Measurements from ENCODE around the gene DCUN1D2.

Gene DCUN1D2

DNA sequence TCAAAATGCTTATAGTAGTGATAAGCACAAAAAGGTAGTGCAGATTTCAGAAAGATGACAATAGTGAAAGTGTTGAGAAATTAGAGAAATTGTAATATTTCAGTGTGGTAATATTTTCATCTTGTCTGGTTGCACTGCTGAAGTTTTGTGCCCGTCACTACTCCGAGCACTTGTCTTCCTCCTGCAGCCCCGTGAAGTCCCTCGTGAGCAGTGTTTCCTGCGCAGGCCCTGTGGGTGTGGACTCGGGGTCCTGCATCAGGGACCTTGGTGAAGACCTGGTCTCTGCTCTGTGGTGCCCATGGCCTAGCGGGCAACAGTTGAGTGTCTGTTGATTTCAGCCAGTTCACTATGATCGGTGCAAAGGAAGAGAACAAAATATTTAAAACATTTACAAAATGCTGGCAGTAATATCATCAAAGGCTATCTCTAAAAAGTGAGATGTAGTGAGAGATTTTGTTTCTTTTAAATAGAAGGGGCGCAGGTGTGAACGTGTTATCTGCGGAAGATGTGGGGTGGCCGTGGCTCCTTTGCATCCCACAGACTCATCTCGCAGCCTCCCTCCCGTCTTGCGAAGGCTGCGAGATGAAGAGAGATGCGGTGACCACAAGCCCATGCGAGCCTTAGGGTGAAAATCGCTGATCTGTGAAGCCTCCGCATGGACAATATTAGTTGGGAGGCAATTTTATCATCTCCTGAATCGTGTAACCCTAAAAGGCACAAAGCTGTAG, 27.7 kb upstream of the DCUN1D2 start:
- DNase-seq: no peak

DNA sequence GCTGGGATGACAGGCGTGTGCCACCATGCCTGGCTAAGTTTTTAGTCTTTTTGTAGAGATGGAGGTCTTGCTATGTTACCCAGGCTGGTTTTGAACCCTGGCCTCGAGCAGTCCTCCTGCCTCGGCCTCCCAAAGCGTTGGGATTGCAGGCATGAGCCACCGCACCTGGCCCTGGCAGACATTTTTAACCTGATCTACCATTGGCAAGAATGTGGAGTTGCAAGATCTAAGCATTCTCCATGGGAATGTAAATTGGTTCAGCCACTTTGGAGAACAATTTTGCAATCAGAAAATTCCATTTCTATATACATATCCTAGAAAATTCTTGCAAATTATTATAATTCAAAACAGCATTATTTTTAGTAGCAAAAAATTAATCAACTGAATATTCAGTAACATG, 24.3 kb upstream of the DCUN1D2 start:
- no peak for DNase-seq

DNA sequence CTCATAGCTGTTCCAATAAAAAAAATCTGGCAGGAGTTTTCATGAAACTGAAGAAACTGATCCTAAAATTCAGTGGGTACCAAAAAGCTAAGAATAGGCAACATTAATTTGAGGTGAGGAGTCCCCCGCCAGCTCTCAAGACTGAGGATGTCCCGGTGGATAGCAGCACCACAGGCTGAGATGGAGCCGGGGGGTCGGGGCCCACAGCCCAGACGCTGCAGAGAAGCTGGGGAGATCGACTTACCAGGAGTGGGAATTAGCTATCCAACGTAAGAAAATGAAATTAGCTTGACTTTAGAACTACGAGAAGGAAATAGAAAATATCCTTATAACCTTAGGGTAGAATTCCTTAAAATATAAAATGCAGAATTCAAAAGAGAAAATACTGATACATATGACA, 23.2 kb upstream of the DCUN1D2 start:
- DNase-seq: no peak

DNA sequence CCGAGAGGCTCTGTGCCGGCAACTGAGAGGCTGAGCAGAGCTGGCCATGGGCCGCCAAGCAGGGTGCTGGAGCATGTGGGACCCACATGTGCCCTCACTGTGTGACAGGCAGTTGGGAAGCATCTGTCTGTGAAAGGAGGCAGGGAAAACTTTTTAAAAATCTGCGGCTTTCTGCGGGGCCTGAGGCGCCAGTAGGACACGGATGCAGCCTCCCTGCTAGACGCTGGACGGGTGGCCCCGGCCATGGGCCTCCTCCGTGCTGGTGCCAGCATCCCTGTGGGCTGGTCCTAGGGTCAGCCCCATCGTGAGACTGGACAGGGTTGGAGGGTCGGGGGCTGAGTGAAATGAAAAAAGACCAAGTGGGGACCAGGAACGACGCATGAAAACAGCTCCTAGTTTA, 20.9 kb upstream of the DCUN1D2 start:
- no peak for DNase-seq

DNA sequence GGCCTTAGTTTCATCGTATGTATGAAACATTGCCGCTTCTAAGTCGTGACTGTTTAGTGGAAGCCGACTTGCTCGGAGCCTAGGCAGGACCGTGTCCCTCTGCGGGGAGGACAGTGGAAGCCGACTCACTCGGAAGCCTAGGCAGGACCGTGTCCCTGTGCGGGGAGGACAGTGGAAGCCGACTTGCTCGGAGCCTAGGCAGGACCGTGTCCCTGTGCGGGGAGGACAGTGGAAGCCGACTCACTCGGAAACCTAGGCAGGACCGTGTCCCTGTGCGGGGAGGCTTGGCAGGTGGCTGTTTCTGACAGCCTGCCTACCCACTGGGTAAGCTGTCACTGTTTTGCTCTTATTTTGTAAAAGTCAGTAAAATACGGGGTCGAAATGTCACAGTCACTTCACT, 20.4 kb upstream of the DCUN1D2 start:
- DNase-seq: no peak

DNA sequence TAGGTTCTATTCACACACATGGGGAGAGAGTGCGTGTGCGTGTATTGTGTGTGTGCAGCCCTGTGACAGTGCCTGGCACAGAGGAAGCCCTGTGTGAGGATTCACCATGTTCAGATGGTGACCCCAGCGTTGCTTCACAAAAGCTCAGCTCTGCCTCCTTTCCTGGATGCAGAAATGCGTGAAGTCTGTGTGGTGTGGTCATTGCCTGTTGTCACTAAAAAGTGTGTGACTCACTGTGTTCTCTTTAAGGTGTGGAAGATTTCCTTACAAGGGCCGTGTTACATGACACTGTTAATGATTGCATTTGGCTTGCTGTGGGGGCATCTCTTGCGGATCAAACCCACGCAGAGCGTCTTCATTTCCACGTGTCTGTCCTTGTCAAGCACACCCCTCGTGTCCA, 19.5 kb upstream of the DCUN1D2 start:
- no peak for DNase-seq

DNA sequence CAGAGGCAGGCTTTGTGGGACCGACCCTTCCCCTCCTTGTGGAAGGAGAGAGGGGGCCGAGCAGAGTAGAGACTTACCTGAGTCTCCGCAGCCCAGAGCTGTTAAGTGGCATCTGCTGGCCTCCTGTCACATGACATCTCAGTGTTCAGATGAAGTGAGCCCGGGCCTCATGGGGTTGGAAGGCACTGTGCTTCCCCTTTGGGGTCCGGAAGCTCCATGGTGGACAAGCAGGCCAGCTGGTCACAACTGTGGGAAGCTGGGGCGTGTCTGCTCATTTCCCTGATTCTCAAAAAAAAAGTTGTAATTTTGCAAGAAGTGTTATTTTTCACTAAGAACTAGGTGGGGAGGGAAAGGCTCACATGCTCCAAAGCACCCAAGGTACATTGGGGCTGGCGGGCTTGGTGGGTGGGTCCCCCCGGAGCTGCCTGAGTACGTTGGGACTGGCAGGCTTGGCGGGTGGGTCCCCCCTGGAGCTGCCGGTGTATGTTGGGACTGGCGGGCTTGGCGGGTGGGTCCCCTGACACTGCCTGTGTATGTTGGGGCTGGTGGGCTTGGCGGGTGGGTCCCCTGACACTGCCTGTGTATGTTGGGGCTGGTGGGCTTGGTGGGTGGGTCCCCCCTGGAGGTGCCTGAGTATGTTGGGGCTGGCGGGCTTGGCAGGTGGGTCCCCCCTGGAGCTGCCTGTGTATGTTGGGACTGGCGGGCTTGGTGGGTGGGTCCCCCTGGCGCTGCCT, 18.2 kb upstream of the DCUN1D2 start:
- DNase-seq: no peak

DNA sequence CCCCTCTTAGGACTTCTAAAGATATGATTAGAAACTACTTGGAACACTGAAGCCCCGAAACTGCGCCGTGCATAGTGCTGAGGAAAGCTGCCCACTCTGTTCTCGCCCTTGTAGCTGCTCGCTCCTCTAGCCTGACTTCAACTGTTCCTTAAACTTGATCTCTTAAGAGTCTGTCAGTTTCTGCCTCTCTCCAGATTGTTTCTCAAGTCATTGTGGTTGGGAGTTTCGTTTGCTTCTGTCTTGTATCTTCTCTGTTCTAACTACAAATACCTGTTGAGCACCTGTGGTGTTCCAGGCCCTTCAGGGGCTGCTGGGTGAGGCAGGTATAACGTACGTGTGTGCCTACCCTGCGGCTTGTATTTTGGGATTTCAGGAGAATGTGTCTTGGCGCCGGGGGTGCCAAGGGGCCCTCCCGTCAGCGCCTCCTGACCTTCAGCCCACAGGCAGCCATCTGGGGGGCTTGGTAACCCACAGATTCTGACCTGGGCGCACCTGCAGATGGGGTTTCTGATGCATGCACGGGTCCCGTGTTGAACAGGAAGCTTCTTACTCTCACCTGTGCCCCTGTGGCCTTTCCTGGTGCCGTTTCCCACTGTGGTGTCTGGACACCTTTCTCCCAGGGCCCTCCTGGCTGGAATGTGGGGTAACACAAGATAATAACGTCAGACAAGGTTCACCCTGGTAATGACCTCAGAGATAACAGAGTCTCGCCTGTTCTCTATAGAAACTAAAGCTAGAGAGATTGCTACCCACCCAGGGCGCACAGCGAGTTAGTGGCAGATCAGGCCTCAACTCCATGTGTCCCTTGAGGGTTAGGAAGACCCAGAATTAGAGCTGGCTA, 17.2 kb upstream of the DCUN1D2 start:
- no peak for DNase-seq

DNA sequence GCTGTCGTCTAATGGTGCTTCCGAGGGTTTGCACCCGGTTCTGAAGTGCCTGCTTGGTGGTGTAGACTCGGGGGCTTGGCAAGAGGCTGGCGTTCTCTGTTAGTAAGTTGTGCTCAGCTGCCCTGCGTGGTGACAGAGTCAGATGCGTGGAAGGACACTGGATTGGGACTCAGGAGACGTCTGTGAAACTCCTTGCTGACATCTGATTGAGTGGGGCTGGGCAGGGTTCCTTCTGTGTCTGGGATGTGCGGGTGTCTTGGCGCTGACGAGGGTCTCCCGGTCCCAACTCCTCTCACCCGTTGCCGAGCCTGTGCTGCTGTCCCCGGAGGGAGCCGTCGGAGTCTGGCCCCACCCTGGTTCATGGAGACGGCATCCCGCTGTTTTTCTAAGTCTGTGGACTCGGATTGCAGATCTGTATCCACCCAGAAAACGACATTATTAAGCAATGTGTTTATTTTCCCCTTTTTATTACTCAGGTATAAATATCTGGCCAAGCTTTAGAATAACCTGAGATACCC, 16.4 kb upstream of the DCUN1D2 start:
- no peak for DNase-seq

DNA sequence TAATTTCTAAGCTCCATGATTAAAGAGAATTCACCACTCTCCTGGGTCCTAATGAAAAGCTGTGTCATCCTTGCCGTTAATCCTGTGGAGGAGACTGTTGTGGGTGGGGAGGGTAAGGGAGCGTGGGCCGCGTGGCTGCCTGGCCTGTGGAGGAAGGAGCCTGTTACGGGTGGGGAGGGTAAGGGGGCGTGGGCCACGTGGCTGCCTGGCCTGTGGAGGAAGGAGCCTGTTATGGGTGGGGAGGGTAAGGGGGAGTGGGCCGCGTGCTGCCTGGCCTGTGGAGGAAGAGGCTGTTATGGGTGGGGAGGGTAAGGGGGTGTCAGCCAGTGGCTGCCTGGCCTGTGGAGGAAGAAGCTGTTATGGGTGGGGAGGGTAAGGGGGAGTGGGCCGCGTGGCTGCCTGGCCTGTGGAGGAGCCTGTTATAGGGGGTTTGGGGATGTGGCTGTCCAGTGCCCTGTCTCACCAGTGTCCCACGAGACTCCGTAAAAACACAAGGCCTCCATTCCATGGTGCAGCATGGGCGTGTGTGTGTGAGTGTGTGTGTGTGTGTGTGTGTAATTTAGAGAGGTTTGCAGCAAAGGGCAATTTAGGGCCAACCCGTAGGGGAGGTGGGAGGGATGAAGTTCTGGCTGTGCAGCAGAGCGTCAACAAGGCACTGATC, 15.6 kb upstream of the DCUN1D2 start:
- DNase-seq: no peak

DNA sequence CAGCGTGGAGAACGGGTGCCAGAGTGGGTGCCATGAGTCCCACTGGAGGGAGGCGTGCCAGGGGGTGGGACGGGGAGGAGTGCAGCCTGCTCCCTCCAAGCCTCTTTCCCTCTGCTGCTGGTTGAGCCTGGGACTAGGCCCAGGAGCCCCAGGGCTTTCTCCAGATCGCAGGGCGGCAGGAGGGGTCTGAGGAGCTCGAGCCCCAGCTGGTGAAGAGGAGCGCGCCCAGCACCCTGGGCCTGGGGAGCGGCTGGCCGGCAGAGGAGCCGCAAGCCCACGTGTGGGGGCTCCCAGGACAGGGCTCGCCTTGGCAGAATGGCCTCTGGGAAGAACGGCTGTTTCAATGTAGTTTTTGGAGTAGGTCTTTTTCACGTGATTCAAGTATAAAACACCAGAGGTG, 12.2 kb upstream of the DCUN1D2 start:
- DNase-seq: no peak

DNA sequence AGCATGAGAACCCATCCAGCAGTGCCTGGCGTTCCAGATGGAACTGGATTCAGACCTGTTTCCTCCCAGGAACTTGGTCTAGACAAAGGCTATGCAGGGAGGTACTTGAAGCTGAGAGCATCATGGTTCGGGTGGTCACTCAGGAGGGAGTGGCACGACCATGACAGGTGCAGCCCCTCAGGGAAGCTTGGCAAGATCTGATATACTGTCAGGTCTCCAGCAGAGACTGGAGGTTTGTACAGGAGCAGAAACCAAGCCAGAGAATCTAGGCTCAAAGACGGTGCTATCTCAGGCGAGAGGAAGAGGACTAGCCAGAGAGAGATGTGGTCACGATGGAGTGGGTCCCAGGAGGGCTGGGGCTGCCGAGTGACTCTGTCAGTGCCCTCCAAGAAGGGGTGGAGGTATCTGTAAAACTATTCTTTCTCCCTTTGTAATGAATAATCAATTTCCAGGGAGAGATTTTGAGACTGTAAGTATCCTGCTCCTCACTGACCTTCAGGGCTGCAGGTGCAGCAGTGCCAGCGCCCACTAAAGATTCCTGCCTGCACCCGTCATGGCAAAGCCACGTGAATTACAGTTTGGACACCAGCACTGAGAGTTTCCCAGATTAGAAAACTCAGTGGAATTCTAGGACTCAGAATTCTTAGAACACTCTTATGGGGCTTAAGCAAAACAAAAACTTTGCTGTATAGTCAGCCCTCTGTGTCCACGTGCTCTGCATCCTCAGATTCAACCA, 10.2 kb upstream of the DCUN1D2 start:
- DNase-seq: no peak

DNA sequence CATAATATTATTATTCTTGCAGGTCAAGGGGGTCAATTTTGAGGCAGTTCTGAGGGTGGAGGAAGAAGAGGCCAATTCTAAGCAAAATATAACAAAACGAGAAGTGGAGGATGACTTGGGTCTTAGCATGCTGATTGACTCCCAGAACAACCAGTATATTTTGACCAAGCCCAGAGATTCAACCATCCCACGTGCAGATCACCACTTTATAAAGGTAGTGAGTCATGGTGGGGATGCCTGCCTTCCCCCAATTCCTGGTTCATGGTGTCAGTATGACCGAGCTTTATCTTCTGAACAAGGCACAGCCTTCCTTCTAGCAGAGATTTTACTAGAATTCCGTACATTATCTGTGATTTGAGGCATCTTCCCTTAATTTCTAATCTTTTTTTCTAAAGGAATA, 9.4 kb upstream of the DCUN1D2 start:
- no peak for DNase-seq

DNA sequence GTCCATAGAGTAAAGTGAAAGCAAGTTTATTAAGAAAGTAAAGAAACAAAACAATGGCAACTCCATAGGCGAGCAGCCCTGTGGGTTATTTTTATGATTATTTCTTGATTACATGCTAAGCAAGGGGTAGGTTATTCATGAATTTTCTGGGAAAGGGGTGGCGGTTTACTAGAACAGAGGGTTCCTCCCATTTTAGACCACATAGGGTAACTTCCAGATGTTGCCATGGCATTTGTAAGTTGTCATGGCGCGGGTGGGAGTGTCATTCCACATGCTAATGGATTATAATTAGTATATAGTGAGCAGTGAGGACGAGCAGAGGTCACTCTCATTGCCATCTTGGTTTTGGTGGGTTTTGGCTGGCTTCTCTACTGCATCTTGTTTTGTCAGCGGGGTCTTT, 8.4 kb upstream of the DCUN1D2 start:
- no peak for DNase-seq

DNA sequence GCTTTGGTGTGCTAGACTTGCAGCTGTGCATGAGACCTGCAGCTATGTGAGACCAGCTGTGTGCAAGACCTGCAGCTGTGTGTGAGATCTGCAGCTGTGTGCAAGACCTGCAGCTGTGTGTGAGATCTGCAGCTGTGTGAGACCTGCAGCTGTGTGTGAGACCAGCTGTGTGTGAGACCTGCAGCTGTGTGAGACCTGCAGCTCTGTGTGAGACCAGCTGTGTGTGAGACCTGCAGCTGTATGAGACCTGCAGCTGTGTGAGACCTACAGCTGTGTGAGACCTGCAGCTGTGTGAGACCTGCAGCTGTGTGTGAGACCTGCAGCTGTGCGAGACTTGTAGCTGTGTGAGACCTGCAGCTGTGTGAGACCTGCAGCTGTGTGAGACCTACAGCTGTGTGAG, 6.7 kb upstream of the DCUN1D2 start:
- DNase-seq: no peak

DNA sequence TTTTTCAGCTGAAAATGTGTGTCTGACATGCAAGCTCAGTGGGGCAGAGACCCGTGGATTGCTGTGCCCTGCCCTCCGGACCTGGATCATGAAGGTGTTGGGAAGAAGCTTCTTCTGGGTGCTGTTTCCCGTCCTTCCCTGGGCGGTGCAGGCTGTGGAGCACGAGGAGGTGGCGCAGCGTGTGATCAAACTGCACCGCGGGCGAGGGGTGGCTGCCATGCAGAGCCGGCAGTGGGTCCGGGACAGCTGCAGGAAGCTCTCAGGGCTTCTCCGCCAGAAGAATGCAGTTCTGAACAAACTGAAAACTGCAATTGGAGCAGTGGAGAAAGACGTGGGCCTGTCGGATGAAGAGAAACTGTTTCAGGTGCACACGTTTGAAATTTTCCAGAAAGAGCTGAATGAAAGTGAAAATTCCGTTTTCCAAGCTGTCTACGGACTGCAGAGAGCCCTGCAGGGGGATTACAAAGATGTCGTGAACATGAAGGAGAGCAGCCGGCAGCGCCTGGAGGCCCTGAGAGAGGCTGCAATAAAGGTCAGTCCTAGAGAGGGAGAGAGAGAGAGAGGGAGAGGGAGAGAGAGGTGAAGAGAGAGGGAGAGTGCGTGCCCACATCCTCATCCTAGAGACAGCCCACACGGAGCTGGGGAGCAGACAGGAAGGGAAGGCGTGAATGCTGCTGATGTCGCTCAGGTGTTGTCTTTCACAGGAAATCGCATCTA, 5.1 kb upstream of the DCUN1D2 start:
- no peak for DNase-seq

DNA sequence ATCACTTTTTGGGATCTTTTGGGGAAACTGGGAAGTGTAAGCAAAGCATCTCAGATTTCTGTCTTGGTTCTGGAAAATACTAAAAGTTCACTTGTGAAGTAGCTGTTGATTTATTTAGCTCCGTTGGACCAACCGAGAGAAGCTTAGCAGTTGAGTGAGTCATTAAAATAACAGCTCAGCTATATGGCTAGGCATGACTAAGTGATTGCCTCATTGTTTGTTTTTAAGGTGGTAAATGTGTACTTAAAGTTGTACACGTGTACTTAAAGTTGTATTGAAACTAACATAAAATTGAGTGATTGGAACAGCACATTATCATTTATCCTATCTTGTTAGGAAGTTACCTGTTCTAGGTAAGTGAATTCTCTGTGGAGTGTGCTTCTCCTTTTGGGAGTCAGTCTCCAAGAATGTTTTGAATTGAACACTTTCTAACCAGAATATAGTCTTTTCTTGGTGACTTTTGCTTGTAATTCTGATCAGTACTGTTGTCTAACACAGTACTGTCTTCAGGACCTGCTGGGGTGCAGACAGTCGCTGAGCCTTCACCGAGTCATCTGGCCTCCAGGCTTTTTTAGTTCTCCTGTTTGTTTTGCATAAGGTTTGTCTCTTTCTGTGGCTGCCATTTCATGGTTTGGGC, 2.9 kb upstream of the DCUN1D2 start:
- DNase-seq: no peak

DNA sequence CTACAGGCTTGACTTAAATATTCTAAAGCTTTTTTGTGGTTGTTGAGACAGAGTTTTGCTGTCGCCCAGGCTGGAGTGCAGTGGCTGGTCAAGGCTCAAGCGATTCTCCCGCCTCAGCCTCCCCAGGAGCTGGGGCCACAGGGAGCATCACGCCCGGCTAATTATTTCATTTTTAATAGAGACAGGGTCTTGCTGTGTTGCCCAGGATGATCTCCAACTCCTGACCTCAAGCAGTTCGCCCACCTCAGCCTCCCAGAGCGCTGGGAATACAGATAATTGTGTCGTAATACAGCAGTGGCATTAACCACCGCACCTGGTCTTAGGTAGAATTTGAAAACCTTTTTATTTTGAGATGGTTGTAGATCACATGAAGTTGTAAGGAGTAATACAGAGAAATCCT, 1.5 kb upstream of the DCUN1D2 start:
- no peak for DNase-seq

DNA sequence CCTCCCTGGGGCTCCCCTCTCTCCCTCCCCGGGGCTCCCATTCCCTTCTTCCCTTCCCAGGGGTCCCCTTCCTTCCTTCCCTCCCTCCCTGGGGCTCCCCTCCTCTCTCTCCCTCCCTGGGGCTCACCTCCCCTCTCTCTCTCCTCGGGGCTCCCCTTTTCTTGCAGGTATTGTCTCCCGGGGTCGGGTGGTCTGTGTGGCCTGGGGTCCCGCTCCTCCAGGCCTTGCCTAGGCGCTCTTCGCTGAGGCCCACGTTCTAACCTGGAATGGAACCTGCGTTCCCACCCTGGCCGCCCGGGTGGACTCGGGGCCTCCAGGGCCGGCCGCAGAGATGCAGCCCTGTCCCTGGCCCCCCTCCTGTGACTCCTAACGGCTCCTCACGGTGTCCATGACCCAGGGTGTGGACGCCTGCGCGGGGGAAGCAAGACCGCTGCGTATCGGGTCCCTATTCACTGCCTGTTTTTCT, 940 bp upstream of the DCUN1D2 start:
- no peak for DNase-seq

DNA sequence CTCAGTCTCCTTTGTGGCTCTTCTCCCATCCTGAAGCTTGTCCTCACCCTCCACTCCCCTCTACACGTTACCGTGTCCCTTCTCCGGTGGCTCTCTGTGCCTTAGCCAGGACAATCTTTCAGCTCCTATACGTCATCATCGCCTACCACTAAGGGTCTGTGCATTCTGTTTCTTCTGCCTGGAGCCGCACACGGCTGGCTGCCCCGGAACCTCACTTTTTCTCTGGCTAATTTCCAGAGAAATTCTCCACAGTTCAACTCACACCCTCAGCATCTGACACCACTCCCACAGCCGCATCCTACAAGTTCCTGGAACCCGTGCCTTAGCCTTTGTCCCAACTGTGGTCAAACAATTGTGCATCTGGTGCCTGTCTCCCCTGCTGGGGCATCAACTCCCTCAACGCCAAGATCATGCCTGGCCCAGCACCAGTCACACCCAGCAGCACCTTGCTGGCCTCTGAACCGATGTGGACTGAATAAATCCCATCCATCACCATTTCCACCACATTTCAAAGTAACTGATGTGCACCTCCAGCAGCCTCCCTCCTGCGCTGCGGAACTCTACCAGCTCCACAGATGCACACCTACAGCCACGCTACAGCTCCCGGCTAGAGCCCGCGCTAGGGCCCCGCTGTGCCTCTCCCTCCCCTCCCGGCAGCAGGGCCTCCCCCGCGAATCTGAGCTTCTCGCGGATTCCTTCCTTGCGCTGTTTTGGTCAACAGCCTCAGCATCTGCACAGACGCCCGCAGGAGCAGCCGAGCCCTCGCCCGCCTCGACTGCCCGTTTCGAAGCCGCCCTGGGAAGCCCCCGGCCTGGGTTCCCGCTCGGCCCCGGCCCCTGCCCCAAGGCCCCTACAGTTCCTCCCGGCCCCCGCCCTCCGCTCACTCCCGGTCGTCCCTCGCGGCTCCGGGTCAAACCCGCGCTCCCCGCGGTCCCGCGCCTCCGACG, 689 bp downstream of the DCUN1D2 start:
- no peak for DNase-seq

Data from NCI-H446 treated with DMSO at 0.1 percent for 48 hours (cell line).